Peyer's patch (tissue), 4 donors: Measurements from ENCODE around the gene BMPR1A. TPM values are rescaled to one million over a fixed set of nuclear protein-coding genes. Genes with fewer than 3 reads are reported as not detected.

Experiments used
- DNase-seq, 3 donors: peaks; one replicate each; pipeline ENCODE4 v3.0.0-alpha.2; 2017 to 2019
- H3K27ac ChIP-seq, 4 donors: fragments of 200-600 bp; sonication (generic); one replicate each; pipeline ENCODE4 v1.5.1; 2016 to 2019
- H3K27me3 ChIP-seq, 2 donors: fragments of 200-600 bp; sonication (generic); one replicate each; pipeline ENCODE4 v1.5.1; 2019
- H3K36me3 ChIP-seq, 3 donors: fragments of 200-600 bp; sonication (generic); one replicate each; pipeline ENCODE4 v1.5.1; 2016 to 2019
- H3K4me1 ChIP-seq, 4 donors: fragments of 200-600 bp; sonication (generic); one replicate each; pipeline ENCODE4 v1.5.1; 2016 to 2019
- H3K4me3 ChIP-seq, 4 donors: fragments of 200-600 bp; sonication (generic); 1 replicate in 3 of 4; 2 replicates in 1 of 4; pipeline ENCODE4 v1.5.1; 2016 to 2019; ENCODE audit warnings: mild to moderate bottlenecking in 1 of 4
- H3K9me3 ChIP-seq, 4 donors: fragments of 200-600 bp; sonication (generic); one replicate each; pipeline ENCODE4 v1.5.1; 2016 to 2019; ENCODE audit warnings: mild to moderate bottlenecking in 1 of 4
- POLR2A ChIP-seq, 2 donors: fragments of 450-650 bp; IDR thresholded peaks; one replicate each; pipeline ENCODE4 v1.5.1; 2017; ENCODE audit warnings: antibody characterized with exemption in 2 of 2, mild to moderate bottlenecking in 2 of 2, moderate library complexity in 2 of 2
- total RNA-seq, 4 donors: library from RNA; depleted of rRNA; stranded (reverse); fragments of >200 nt; gene quantifications; one replicate each; pipeline ENCODE4 v1.1.0, GENCODE V29; 2016
- TF ChIP-seq, protein P1 (sequence below), 6 experiments: fragments of 450-650 bp in 4 of 6; fragments of 200-600 bp in 2 of 6; sonication (generic) in 1 of 6; IDR thresholded peaks; one replicate each; pipeline ENCODE4 v1.5.1; 2017 to 2019; ENCODE audit warnings: antibody characterized with exemption in 6 of 6, mild to moderate bottlenecking in 3 of 6, moderate library complexity in 1 of 6

BMPR1A gene
- total RNA-seq, 4 donors from 2014 or later = 17.1 to 40.1 (median 24.9) TPM

DNA sequence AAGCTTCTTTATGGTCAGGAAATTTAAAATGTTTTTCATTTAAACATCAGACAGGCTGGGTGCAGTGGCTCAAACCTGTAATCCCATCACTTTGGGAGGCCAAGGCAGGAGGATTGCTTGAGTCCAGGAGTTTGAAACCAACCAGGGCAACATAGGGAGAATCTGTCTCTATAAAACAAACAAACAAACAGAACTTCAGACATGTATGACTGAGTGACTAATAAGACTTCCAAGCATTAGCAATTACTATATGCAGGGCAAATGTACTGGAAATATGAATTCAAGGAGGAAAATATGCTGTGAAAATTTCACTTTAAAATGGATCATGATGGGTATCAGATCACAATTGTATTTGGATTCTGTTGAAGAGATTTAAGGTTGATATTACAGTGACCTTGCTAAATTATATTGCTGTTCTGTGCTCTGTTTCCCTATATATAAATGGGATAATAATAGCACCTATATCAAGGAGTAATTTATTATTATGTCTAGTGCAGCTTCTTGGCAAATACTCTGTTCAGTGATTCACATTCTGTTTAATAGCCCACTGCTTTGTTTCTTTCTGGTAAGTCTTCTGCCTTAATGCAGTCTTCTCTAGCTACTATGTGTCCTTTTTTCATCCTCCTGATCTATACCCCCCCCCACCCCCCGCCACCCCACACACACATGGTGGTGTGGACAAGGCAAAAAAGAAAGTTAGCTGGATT is 36.2 kb downstream of the BMPR1A start:
- TF ChIP-seq, protein P1, sequence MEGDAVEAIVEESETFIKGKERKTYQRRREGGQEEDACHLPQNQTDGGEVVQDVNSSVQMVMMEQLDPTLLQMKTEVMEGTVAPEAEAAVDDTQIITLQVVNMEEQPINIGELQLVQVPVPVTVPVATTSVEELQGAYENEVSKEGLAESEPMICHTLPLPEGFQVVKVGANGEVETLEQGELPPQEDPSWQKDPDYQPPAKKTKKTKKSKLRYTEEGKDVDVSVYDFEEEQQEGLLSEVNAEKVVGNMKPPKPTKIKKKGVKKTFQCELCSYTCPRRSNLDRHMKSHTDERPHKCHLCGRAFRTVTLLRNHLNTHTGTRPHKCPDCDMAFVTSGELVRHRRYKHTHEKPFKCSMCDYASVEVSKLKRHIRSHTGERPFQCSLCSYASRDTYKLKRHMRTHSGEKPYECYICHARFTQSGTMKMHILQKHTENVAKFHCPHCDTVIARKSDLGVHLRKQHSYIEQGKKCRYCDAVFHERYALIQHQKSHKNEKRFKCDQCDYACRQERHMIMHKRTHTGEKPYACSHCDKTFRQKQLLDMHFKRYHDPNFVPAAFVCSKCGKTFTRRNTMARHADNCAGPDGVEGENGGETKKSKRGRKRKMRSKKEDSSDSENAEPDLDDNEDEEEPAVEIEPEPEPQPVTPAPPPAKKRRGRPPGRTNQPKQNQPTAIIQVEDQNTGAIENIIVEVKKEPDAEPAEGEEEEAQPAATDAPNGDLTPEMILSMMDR (IDR thresholded peaks at IDR 0.05) = no peak
- no peak for TF ChIP-seq POLR2A (IDR thresholded peaks at IDR 0.05)
- no peaks in the 10 kb centered on the region for H3K27me3 ChIP-seq
- no peak overlapping the region for H3K4me3 ChIP-seq
- peak overlapping the region in 1 of 4 donors; percentile 18 for H3K27ac ChIP-seq
- no peaks in the 10 kb centered on the region for H3K9me3 ChIP-seq
- no peak for DNase-seq
- no peaks in the 10 kb centered on the region for H3K36me3 ChIP-seq
- H3K4me1 ChIP-seq = peaks cover 0 to 10% (median 0%) of the 10 kb centered on the region in 4 donors

DNA sequence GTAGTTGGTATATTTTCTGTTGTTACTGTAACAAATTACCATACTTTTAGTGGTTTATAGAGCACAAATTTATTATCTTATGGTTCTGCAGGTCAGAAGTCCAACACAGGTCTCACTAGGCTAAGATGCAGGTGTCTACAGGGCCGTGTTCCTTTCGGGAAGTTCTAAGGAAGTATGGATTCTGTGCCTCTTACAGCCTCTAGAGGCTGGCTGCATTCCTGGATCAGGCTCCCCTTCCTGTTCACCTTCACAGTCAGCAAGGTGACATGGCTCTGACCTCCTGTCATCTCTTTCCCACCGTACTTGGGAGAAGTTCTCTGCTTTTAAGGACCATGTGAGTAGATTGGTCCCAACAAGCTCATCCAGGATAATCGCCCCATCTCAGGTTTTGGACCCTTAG is 37.3 kb downstream of the BMPR1A start:
- H3K27me3 ChIP-seq = no peaks in the 10 kb centered on the region
- no peak overlapping the region for H3K4me3 ChIP-seq
- DNase-seq = peak in 1 of 3 donors; percentile 57
- H3K27ac ChIP-seq = peak overlapping the region in 2 of 4 donors; percentile 18 to 32
- H3K9me3 ChIP-seq = no peaks in the 10 kb centered on the region
- no peaks in the 10 kb centered on the region for H3K36me3 ChIP-seq
- TF ChIP-seq, protein P1 (IDR thresholded peaks at IDR 0.05) = peak in 3 of 6 experiments; percentile 24 to 34 (median 28)
- no peak for TF ChIP-seq POLR2A (IDR thresholded peaks at IDR 0.05)
- H3K4me1 ChIP-seq = peaks cover 0 to 18% (median 0%) of the 10 kb centered on the region in 4 donors

DNA sequence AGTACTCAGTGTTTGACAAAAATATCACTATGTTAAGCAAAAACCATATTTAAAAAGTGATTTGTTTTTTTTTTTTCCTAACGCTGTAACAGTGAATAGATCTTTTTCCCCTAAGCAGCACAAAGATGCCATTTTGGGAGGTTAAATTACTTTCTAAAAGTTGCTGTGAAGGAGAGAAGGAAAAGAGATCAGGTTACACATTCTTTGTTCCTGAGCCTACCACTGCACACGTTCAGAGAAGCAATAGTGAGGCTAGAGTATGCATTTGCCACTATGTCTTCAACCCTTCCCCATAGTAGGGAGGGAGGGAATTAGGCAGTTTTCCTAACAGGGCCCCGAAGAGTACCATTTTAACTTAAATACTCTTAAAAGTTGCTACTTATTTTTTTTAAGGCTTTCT is 38.9 kb downstream of the BMPR1A start:
- H3K4me1 ChIP-seq = peaks cover 0 to 21% (median 0%) of the 10 kb centered on the region in 4 donors
- DNase-seq = no peak
- no peaks in the 10 kb centered on the region for H3K36me3 ChIP-seq
- no peak overlapping the region for H3K4me3 ChIP-seq
- H3K9me3 ChIP-seq = no peaks in the 10 kb centered on the region
- no peak overlapping the region for H3K27ac ChIP-seq
- TF ChIP-seq, protein P1 (IDR thresholded peaks at IDR 0.05) = no peak
- H3K27me3 ChIP-seq = no peaks in the 10 kb centered on the region

DNA sequence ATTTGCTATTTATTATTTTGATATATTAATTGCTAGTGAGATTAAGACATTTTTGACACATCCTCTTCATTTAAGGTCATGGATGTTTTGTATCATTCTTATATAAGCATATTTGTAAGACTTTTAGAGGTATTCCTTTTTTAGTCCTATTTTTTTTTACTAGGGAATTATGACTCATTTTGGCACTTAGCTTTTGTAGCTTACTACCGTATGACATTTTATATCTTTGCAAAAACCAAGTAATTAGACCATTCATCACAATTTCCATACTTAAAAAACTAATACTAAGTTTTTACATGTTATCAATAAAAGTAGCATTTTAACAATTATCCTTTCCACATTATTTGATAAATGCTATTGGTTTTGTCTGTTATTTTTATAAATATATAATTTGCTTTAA is 41.6 kb downstream of the BMPR1A start:
- H3K27me3 ChIP-seq = no peaks in the 10 kb centered on the region
- no peak for TF ChIP-seq POLR2A (IDR thresholded peaks at IDR 0.05)
- TF ChIP-seq, protein P1 (IDR thresholded peaks at IDR 0.05) = no peak
- H3K36me3 ChIP-seq = no peaks in the 10 kb centered on the region
- H3K27ac ChIP-seq = no peak overlapping the region
- H3K4me3 ChIP-seq = no peak overlapping the region
- H3K4me1 ChIP-seq = peaks cover 0 to 12% (median 0%) of the 10 kb centered on the region in 4 donors
- no peak for DNase-seq
- no peaks in the 10 kb centered on the region for H3K9me3 ChIP-seq

DNA sequence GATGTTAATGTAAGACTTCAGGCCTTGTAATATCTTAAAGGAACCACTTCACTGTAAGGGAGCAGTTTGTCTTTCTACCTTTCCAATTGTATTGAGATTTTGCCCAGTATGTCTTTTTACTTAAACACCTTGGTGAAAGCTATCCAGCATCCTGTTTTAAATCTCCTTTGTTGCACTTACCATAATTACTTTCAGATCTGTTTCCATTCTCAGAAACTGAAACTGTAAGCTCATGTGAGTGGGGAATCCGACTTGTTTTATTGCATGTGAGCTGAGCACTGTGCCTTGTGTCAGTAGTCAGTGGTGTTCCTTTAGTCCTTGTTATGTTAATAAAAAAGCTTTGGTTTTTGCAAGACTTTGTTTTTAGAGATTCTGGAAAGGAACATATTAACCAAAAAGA is 42.2 kb downstream of the BMPR1A start:
- Histone ChIP-seq H3K4me1 (peaks cover 0 to 11% (median 0%) of the 10 kb centered on the region in 4 donors), H3K27me3 (no peaks in the 10 kb centered on the region), H3K9me3 (no peaks in the 10 kb centered on the region), H3K4me3 (no peak overlapping the region), H3K36me3 (no peaks in the 10 kb centered on the region), H3K27ac (no peak overlapping the region)
- TF ChIP-seq, protein P1 (IDR thresholded peaks at IDR 0.05) = no peak
- TF ChIP-seq POLR2A (IDR thresholded peaks at IDR 0.05) = no peak
- no peak for DNase-seq
